COR-L47 (cell line): Measurements from ENCODE around the gene CMTM7.

ENCODE experiments used
- DNase-seq: peaks from one replicate; lab custom pipeline; 2025; lab: John Stamatoyannopoulos, UW

Gene CMTM7

GRCh38 chr3:32492684-32493436 is 101.2 kb downstream of the CMTM7 start:
- no peak for DNase-seq

DNA sequence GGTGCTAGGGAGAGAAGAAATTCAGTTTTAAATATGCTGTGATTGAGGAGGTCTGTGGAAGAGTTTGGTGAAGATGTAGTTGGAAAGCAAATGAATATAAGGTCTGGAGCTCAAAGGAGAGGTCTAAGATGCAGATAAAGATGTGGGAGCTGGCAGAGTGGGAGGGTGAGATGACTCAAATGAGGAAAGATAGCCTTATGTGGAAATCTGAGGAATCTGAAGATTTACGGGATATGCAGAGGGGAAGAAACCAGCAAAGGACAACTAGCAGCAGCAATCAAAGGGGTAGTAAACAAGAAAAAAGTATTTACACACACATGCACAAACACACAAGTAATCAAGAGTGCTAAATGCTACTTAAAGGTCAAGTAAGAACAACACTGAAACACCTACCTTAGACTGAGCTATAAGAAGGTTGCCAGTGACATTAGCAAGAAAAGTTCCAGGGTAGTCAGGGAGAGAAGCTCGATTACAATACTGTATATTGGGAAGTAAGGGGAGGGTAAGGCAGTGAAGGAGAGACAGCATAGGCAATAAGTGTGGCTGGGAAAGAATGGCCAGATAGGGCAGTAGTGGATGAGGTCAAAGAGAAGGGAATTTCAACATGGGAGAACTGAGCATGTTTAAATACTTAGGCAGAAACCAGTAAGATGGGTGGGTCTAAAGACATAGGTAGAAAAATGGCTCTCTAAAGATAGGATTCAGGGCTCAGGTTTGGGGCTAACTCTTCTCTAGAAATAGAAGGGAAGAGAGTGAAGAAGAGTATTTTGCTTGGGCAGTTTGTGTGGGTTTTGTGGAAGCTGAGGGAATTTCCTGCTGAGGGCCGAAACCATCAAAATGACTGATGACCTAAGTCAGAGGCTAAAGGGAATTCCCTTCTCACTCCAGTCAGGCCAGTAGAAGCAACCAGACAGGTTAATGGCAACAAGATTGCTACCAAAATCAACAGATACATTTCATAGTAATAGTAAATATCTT is 102.1 kb downstream of the CMTM7 start:
- no peak for DNase-seq

GRCh38 chr3:32495085-32495484 is 103.4 kb downstream of the CMTM7 start:
- DNase-seq: no peak

DNA sequence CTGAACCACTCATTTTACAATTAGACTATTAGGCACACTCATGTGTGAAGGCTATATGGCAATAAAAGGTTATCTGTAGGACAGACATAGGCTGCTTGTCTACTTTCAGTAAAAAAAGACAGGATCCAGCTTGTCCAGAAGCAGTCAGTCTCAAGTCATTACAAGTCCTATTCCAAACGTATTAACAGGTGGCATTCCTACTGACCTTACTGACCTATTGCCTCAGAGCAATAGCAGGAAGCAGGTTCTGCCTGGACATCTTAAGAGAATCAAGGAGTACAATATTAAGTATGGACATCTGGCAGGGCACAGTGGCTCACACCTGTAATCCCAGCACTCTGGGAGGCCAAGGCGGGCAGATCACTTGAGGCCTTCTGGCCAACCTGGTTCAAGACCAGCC is 104.0 kb downstream of the CMTM7 start:
- no peak for DNase-seq

GRCh38 chr3:32498252-32498651 is 106.6 kb downstream of the CMTM7 start:
- no peak for DNase-seq

DNA sequence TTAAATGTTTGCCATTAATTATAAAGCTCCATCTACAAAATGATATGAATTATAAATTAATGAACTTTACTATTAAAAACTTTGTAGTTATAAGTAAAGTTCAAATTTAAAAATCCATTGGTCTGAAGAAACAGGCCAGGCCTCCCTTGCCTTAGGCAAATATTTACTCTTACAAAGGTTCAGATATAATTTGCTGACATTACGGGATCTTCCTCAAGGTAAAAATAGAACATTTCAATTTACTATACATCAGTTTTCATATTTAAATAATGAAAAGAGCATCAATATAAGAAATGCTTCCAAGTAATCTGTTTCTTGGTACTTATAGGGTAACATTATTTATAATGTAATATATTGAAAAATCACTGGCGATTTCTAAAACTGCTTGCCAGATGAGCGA is 107.3 kb downstream of the CMTM7 start:
- no peak for DNase-seq

- no peak for DNase-seq
Measured at GRCh38 chr3:32499585-32499984, 107.9 kb downstream of the CMTM7 start.

GRCh38 chr3:32500231-32500630 is 108.6 kb downstream of the CMTM7 start:
- no peak for DNase-seq

GRCh38 chr3:32500880-32501782 is 109.5 kb downstream of the CMTM7 start:
- DNase-seq: no peak

DNA sequence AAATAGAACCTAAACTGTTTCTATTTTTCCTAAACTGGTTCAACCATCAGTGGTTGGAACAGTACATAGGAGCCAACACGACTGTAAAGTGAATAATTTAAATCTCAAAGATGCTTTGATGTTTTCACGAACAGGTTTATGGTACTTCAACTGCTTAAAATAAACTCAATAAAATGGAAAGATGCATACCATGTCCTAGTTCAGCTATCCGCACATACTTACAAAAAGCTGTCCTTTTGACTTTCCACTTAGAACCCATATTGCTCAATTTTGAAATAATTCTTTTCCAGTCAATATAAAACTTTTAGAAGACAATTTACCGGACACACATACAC is 110.1 kb downstream of the CMTM7 start:
- DNase-seq: no peak

DNA sequence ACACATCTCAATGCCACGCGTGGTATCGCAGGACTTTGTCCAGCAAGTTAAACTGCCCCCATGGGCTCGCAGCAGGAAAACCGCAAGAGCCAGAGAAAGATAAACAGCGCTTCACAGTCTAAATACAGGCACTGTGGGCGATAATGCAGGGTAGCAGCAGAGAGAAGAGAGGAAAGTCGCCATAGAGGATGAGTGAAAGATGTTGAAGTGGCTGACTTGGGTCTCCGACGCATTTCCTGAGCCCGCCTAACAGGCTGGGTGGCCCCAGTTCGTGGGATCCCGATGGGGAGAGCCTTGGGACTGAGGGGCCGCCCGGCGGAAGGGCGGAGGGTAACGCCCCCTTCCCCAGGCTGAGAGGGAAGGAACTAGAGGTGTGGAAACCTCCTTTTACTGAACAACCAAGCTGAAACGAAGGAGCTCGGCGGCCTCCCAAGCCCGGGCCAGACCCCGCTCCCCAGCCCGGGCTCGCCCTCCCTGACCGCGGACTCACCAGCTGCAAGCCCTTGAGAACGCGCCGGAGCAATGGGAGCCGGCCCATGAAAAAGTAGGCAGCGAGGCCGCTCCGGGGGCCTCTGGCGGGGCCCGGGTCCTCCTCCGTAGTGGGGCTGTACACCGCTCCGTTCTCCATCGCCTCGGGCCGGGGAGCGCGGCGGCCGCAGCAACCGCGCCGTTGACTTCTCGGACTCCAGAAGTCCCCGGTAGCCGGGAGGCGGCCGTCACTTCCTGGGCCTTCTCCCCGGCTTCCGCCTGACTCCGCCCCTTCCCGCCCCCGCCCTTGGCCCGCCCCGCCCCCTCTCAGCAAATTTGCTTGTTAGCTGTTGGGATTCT is 110.7 kb downstream of the CMTM7 start, which contains the start of gene CMTM6:
TSS of gene CMTM6 (minus strand) at position 735 of the 828 bp plus-strand sequence. CDS start at position 628, 107 bp downstream.
- peak; percentile 47 for DNase-seq

- DNase-seq: no peak
Measured at GRCh38 chr3:32502946-32503286, 111.3 kb downstream of the CMTM7 start.
